IMR-90 (cell line): ENCODE data around the gene TXNDC11. TPM values are rescaled to one million over a fixed set of nuclear protein-coding genes. Genes with fewer than 3 reads are reported as not detected.

Experiments
- ATAC-seq: fragments of 200-7000 bp; cut with Tn5 transposase; 2 replicates; pipeline ENCODE4 v1.9.1; 2020; ENCODE audit warnings: low read depth, mild to moderate bottlenecking, moderate library complexity
- BruUV-seq: library from RNA; stranded (reverse); fragments of 400-500 nt; replicated peaks from 2 replicates; lab custom pipeline; 2021; lab: Mats Ljungman, UMichigan
- CTCF ChIA-PET: fragments of 300-600 bp; formaldehyde crosslinking; extraction: SDS; loops from one replicate; lab custom pipeline; 2021; ENCODE audit warnings: antibody characterized with exemption; lab: Yijun Ruan, JAX
- POLR2A ChIA-PET: fragments of 300-600 bp; sonication (Branson Sonifier 250); formaldehyde crosslinking; loops from one replicate; lab custom pipeline; 2022; ENCODE audit warnings: antibody characterized with exemption; ENCODE audit not compliant: unreplicated experiment; lab: Charles Lee
- DNase-seq: peaks from one replicate; pipeline ENCODE4 v3.0.0; 2013
- H2AFZ ChIP-seq: replicated peaks from 2 replicates; pipeline ENCODE3; 2013; ENCODE audit warnings: low read length, mild to moderate bottlenecking; ENCODE audit not compliant: poor library complexity
- H2AK5ac ChIP-seq: 2 replicates; pipeline ENCODE4 v1.6.1; 2013; ENCODE audit warnings: low read depth, low read length, inconsistent platforms
- H2AK9ac ChIP-seq: replicated peaks from 2 replicates; pipeline ENCODE3; 2013; ENCODE audit warnings: mild to moderate bottlenecking, low read depth, low read length, moderate library complexity; ENCODE audit not compliant: poor library complexity
- H2BK120ac ChIP-seq: 2 replicates; pipeline ENCODE4 v1.6.1; 2013; ENCODE audit warnings: low read depth, low read length, inconsistent platforms
- H2BK15ac ChIP-seq: 3 replicates; pipeline ENCODE4 v1.6.1; 2013; ENCODE audit warnings: low read depth, low read length, inconsistent platforms
- H2BK20ac ChIP-seq: 2 replicates; pipeline ENCODE4 v1.6.1; 2013; ENCODE audit warnings: low read depth, mild to moderate bottlenecking, inconsistent platforms, low read length, moderate library complexity
- H2BK5ac ChIP-seq: 2 replicates; pipeline ENCODE4 v1.6.1; 2013; ENCODE audit warnings: mild to moderate bottlenecking, low read depth, low read length, inconsistent platforms; ENCODE audit not compliant: poor library complexity, severe bottlenecking
- H3K14ac ChIP-seq: replicated peaks from 2 replicates; pipeline ENCODE4 v1.6.1; 2013; ENCODE audit warnings: low read depth, low read length, inconsistent platforms
- H3K18ac ChIP-seq: 2 replicates; pipeline ENCODE4 v1.6.1; 2013; ENCODE audit warnings: low read depth, low read length, control low read depth
- H3K23ac ChIP-seq: 2 replicates; pipeline ENCODE4 v1.6.1; 2013; ENCODE audit warnings: low read depth, low read length, inconsistent platforms
- H3K27ac ChIP-seq: 2 replicates; pipeline ENCODE4 v1.5.1; 2013; ENCODE audit warnings: mild to moderate bottlenecking, control low read depth, low read length; ENCODE audit not compliant: insufficient read depth
- H3K27me3 ChIP-seq: 2 replicates; pipeline ENCODE4 v1.6.1; 2013; ENCODE audit warnings: low read length; ENCODE audit not compliant: control insufficient read depth, insufficient read depth
- H3K36me3 ChIP-seq: 2 replicates; pipeline ENCODE4 v1.6.1; 2013; ENCODE audit warnings: low read length, mixed read lengths; ENCODE audit not compliant: control insufficient read depth, insufficient read depth
- H3K4ac ChIP-seq: 2 replicates; pipeline ENCODE4 v1.6.1; 2013; ENCODE audit warnings: low read depth, low read length, inconsistent platforms
- H3K4me1 ChIP-seq: 2 replicates; pipeline ENCODE4 v1.6.1; 2013; ENCODE audit warnings: low read length, mixed read lengths; ENCODE audit not compliant: control insufficient read depth, insufficient read depth
- H3K4me2 ChIP-seq: 2 replicates; pipeline ENCODE4 v1.6.1; 2013; ENCODE audit warnings: low read depth, mild to moderate bottlenecking, control low read depth, low read length, moderate library complexity
- H3K4me3 ChIP-seq: 2 replicates; pipeline ENCODE4 v1.5.1; 2013; ENCODE audit warnings: low read depth, mild to moderate bottlenecking, control low read depth, low read length, moderate library complexity; ENCODE audit not compliant: insufficient read depth
- H3K56ac ChIP-seq: 2 replicates; pipeline ENCODE4 v1.6.1; 2013; ENCODE audit warnings: low read length, inconsistent platforms; ENCODE audit not compliant: insufficient read depth; ENCODE audit errors: extremely low read depth
- H3K79me1 ChIP-seq, 2 experiments: 2 replicates each; pipeline ENCODE4 v1.6.1; 2013; ENCODE audit warnings: low read length in 2 of 2, inconsistent platforms in 1 of 2, low read depth in 1 of 2
- H3K9ac ChIP-seq: 2 replicates; pipeline ENCODE4 v1.6.1; 2013; ENCODE audit warnings: low read depth, low read length, control low read depth
- H3K9me1 ChIP-seq: 2 replicates; pipeline ENCODE4 v1.6.1; 2013; ENCODE audit warnings: low read length, inconsistent platforms; ENCODE audit not compliant: insufficient read depth
- H3K9me3 ChIP-seq: 2 replicates; pipeline ENCODE4 v1.6.1; 2013; ENCODE audit warnings: low read length; ENCODE audit not compliant: control insufficient read depth, insufficient read depth
- H4K20me1 ChIP-seq: 2 replicates; pipeline ENCODE4 v1.6.1; 2013; ENCODE audit warnings: low read length, inconsistent platforms; ENCODE audit not compliant: insufficient read depth
- H4K5ac ChIP-seq: 2 replicates; pipeline ENCODE4 v1.6.1; 2013; ENCODE audit warnings: mild to moderate bottlenecking, low read depth, low read length, control low read depth
- H4K8ac ChIP-seq, 2 experiments: 2 replicates each; pipeline ENCODE4 v1.6.1; 2013; ENCODE audit warnings: low read depth in 2 of 2, low read length in 2 of 2, control low read depth in 1 of 2, inconsistent platforms in 1 of 2
- H4K91ac ChIP-seq: 2 replicates; pipeline ENCODE4 v1.6.1; 2013; ENCODE audit warnings: low read depth, low read length, inconsistent platforms; ENCODE audit not compliant: insufficient read depth
- BHLHE40 ChIP-seq: fragments of 150-350 bp; IDR thresholded peaks from 2 replicates; pipeline ENCODE4 v1.6.1; 2016; ENCODE audit warnings: mild to moderate bottlenecking, low read depth, low read length
- CEBPB ChIP-seq: IDR thresholded peaks from 2 replicates; pipeline ENCODE4 v1.6.1; 2012; ENCODE audit warnings: low read depth, low read length, improper control_type of control experiment
- CHD1 ChIP-seq: IDR thresholded peaks from 2 replicates; pipeline ENCODE4 v1.6.1; 2012; ENCODE audit warnings: low read depth, low read length, improper control_type of control experiment
- ELK1 ChIP-seq: fragments of 150-350 bp; IDR thresholded peaks from 2 replicates; pipeline ENCODE4 v1.6.1; 2016; ENCODE audit warnings: low read depth, mild to moderate bottlenecking, low read length, moderate library complexity, borderline replicate concordance
- FOS ChIP-seq: fragments of 150-350 bp; IDR thresholded peaks from 2 replicates; pipeline ENCODE4 v1.6.1; 2016; ENCODE audit warnings: low read depth, low read length
- MAFK ChIP-seq: IDR thresholded peaks from 2 replicates; pipeline ENCODE4 v1.6.1; 2012; ENCODE audit warnings: low read depth, low read length, improper control_type of control experiment
- MAZ ChIP-seq: IDR thresholded peaks from 2 replicates; pipeline ENCODE4 v1.6.1; 2012; ENCODE audit warnings: low read depth, mild to moderate bottlenecking, low read length, improper control_type of control experiment, moderate library complexity, borderline replicate concordance
- MXI1 ChIP-seq: IDR thresholded peaks from 2 replicates; pipeline ENCODE4 v1.6.1; 2012; ENCODE audit warnings: low read depth, mild to moderate bottlenecking, low read length, moderate library complexity, borderline replicate concordance
- NFE2L2 ChIP-seq: fragments of 150-350 bp; IDR thresholded peaks from 2 replicates; pipeline ENCODE4 v1.6.1; 2016; ENCODE audit warnings: low read depth, mild to moderate bottlenecking, low read length
- POLR2A ChIP-seq: IDR thresholded peaks from 2 replicates; pipeline ENCODE4 v1.6.1; 2012; ENCODE audit warnings: mild to moderate bottlenecking, low read depth, low read length
- RAD21 ChIP-seq: IDR thresholded peaks from 2 replicates; pipeline ENCODE4 v1.6.1; 2012; ENCODE audit warnings: low read length, improper control_type of control experiment
- RCOR1 ChIP-seq: IDR thresholded peaks from 2 replicates; pipeline ENCODE4 v1.6.1; 2012; ENCODE audit warnings: mild to moderate bottlenecking, low read length, improper control_type of control experiment; ENCODE audit not compliant: insufficient replicate concordance
- RFX5 ChIP-seq: IDR thresholded peaks from 2 replicates; pipeline ENCODE4 v1.8.0; 2012; ENCODE audit warnings: low read depth, mild to moderate bottlenecking, low read length, moderate library complexity
- SMC3 ChIP-seq: fragments of 150-350 bp; IDR thresholded peaks from 2 replicates; pipeline ENCODE4 v1.6.1; 2016; ENCODE audit warnings: low read depth, mild to moderate bottlenecking, antibody characterized with exemption, low read length, moderate library complexity
- USF2 ChIP-seq: fragments of 150-350 bp; IDR thresholded peaks from 2 replicates; pipeline ENCODE4 v1.6.1; 2017; ENCODE audit warnings: mild to moderate bottlenecking, antibody characterized with exemption, low read length, low read depth
- WGBS, 2 experiments: methylation state at CpG; one replicate each; pipeline versions ENCODE4 v1.1.5 to v1.1.7; 2013; ENCODE audit warnings: missing lambda C conversion rate in 2 of 2; ENCODE audit not compliant: insufficient read length in 1 of 2; ENCODE audit errors: extremely low coverage in 2 of 2; 5-methylcytosine and 5-hydroxymethylcytosine counted together
- dilution Hi-C: fragments of 300-500 bp; cut with HindIII; formaldehyde crosslinking; loops from one replicate; pipeline ENCODE4 v1.14.3; 2018; ENCODE audit warnings: low sequenced_read_pairs; ENCODE audit not compliant: unreplicated experiment
- in situ Hi-C: fragments of 300-500 bp; cut with MboI; formaldehyde crosslinking; loops from 3 replicates; pipeline ENCODE4 v1.14.3; 2019; ENCODE audit warnings: low sequenced_read_pairs, inconsistent platforms, mixed read lengths
- intact Hi-C: fragments of 100-400 bp; cut with micrococcal nuclease; formaldehyde crosslinking; loops from 2 replicates; pipeline ENCODE4 v1.10.0; 2022
- polyA plus RNA-seq, 3 experiments: library from polyadenylated mRNA; depleted of rRNA; stranded (reverse); fragments of >200 nt; gene quantifications; 2 replicates each; pipeline ENCODE4 v1.2.3, GENCODE V29; 2012; ENCODE audit warnings: low replicate concordance in 1 of 3
- total RNA-seq: library from RNA; depleted of rRNA; stranded (reverse); fragments of >200 nt; gene quantifications from 2 replicates; pipeline ENCODE4 v1.2.3, GENCODE V29; 2012
- TF ChIP-seq, protein P1 (sequence below): conservative IDR thresholded peaks from 2 replicates; pipeline ENCODE4 v1.5.1; 2012; ENCODE audit warnings: mild to moderate bottlenecking, low read depth, low read length, improper control_type of control experiment

The TXNDC11 gene
- total and polyA plus RNA-seq, 2 of the 4 experiments (the other 2 are of a cell fraction), result 25.3 to 42.9 TPM

- Histone ChIP-seq H2BK5ac (no peak overlapping the region), H3K36me3 (peaks cover 20% of the 10 kb centered on the region), H3K9ac (no peak overlapping the region), H3K27me3 (no peaks in the 10 kb centered on the region), H3K23ac (no peak overlapping the region), H4K5ac (no peak overlapping the region), H3K56ac (no peak overlapping the region), H2BK15ac (no peak overlapping the region), H3K27ac (no peak overlapping the region), H3K9me1 (0 out of 2 replicates have a peak, but pooled peaks cover 4% of the 10 kb centered on the region), H3K79me1 (peaks cover 20 to 71% of the 10 kb centered on the region in 2 experiments), H3K14ac (no peak overlapping the region), H4K20me1 (peaks cover 52% of the 10 kb centered on the region), H2BK120ac (no peak overlapping the region), H3K4me3 (no peak overlapping the region), H3K18ac (no peak overlapping the region), H3K9me3 (no peaks in the 10 kb centered on the region), H2AK5ac (no peak overlapping the region), H2BK20ac (no peak overlapping the region), H3K4ac (no peak overlapping the region), H4K8ac (no peak overlapping the region), H2AK9ac (no peak overlapping the region), H2AFZ (no peak overlapping the region), H3K4me2 (no peak overlapping the region), H3K4me1 (peaks cover 11% of the 10 kb centered on the region), H4K91ac (no peak overlapping the region)
- ChIA-PET POLR2A (no interaction called here), CTCF (no interaction called here)
- intact Hi-C loops, result no loop called here
- ATAC-seq, result no peak
- TF ChIP-seq MAFK (no peak), CEBPB (no peak), CHD1 (no peak), BHLHE40 (no peak), ELK1 (no peak), RAD21 (no peak), SMC3 (no peak), FOS (no peak), MXI1 (no peak), RFX5 (no peak), USF2 (no peak), POLR2A (no peak), MAZ (no peak), NFE2L2 (no peak), RCOR1 (no peak)
- TF ChIP-seq, protein P1, sequence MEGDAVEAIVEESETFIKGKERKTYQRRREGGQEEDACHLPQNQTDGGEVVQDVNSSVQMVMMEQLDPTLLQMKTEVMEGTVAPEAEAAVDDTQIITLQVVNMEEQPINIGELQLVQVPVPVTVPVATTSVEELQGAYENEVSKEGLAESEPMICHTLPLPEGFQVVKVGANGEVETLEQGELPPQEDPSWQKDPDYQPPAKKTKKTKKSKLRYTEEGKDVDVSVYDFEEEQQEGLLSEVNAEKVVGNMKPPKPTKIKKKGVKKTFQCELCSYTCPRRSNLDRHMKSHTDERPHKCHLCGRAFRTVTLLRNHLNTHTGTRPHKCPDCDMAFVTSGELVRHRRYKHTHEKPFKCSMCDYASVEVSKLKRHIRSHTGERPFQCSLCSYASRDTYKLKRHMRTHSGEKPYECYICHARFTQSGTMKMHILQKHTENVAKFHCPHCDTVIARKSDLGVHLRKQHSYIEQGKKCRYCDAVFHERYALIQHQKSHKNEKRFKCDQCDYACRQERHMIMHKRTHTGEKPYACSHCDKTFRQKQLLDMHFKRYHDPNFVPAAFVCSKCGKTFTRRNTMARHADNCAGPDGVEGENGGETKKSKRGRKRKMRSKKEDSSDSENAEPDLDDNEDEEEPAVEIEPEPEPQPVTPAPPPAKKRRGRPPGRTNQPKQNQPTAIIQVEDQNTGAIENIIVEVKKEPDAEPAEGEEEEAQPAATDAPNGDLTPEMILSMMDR, result no peak
- BruUV-seq, result no TSS peak
- peak; percentile 33 for DNase-seq
- dilution Hi-C loops, result no loop called here
- WGBS, 2 experiments, result no CpG with 5 or more reads among the region's 8 CpGs
- in situ Hi-C loops, result no loop called here
Observed at GRCh38 chr16:11737713-11738112, 4.9 kb downstream of the TXNDC11 start.
